GM18505 (cell line): Measurements from ENCODE around the gene IQGAP2.

Experiments used
- ATAC-seq: cut with Tn5 transposase; IDR thresholded peaks from one replicate; pipeline ENCODE4 v1.9.1; 2021; ENCODE audit not compliant: unreplicated experiment
- POLR2A ChIP-seq: IDR thresholded peaks from 4 replicates; pipeline ENCODE4 v1.6.1; 2011; ENCODE audit warnings: borderline replicate concordance; ENCODE audit not compliant: insufficient read depth, insufficient read length; ENCODE audit errors: extremely low read depth

Gene IQGAP2

DNA sequence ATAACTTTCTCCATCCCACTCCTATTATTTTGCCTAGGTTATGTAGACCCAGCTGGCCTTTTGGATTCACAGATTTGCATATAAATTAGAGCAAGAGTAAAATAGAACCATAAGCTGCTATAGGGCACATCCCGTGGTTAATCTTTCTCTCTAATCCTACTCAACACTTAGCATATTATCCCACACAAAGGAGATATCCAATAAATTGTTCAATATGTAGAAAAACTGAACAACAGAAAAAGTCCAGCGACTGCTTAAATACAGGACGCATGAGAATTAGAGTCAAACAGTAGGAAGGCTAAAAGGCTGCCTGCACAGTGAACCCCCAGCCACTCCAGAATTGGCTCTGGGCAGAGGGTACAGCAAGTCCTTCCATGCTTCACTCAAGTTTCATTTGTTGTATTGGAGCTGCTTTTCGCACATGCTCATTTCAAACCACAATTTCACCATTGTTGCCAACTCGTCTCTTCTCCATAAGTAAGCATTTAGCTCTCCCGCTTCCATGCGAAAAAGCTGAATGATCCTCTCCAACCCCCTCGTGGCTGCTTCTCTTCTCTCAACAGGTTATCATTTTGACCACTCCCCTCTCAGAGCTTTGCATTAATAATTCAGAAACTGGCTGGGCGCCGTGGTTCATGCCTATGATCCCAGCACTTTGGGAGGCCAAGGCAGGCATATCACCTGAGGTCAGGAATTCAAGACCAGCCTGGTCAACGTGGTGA, 14.1 kb upstream of the IQGAP2 start:
- no peak for ATAC-seq
- TF ChIP-seq POLR2A, result no peak

DNA sequence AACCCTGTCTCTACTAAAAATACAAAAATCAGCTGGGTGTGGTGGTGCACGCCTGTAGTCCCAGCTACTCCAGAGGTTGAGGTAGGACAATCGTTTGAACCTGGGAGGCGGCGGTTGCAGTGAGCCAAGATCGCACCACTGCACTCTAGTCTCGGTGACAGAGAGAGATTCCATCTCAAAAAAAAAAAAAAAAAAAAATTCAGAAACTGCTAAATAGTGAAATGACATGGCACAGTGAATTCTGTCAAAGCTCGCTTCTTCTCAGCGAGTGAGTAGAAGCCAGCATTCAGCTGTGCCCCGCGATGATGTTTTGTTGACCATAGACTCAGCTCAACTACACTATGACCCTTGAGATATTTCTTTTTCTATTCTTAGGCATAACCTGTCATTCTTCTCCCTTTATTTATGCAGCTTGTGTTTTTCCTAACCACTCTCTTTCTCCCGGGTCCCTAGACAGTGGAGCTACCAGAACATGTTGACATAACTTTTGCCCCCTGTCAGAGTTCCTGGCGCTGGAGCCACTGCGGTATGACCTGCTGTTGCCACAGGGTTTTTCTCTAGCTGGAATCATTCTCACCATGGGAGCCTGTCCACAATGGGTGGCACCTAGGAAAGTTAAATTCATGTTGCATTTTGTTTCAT, 13.5 kb upstream of the IQGAP2 start:
- ATAC-seq, result no peak
- TF ChIP-seq POLR2A, result no peak

DNA sequence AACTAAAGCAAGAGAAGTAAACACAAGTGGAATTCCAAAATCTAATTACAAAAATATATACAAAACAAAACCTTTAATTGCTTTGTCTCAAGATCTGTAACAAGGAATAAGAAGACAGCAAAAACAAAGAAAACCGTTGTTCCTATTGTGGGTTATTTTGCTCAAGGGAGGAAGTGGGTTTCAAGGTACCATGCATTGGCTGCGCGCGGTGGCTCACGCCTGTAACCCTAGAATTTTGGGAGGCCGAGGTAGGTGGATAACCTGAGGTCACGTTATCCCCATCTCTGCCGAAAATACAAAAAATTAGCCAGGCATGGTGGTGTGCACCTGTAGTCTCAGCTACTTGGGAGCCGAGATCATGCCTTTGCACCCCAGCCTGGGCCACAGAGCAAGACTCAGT, 12.1 kb upstream of the IQGAP2 start:
- no peak for ATAC-seq
- TF ChIP-seq POLR2A, result no peak

DNA sequence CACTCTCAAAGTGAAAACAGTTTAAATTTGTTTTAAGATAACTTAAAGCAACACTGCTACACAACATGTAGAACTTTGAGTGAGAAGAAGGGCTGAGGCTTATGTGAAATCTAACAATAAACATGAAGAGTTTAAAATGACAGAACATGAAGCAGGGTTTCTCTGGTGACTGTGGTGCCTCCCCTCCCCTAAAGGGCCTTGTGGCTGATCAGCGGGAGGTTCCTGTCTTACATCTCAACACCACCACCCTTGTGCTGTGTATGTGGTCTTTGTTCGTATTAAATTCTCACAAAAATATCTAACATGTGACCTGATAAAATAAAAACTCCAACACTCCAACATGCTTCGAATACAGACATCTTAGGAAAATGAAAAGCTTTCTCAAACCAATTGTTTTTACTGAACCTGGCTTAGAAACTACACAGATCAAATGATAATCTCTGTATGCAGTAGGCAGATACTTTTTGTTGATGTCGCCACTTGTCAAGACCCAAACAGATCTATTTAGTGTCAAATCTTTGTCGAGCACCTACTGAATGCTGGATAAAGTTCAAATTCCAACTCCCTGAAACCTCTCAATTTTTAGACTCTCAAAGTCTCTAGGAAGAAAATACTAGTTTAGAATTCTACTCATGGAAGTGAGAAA, 9.9 kb upstream of the IQGAP2 start:
- no peak for ATAC-seq
- no peak for TF ChIP-seq POLR2A

DNA sequence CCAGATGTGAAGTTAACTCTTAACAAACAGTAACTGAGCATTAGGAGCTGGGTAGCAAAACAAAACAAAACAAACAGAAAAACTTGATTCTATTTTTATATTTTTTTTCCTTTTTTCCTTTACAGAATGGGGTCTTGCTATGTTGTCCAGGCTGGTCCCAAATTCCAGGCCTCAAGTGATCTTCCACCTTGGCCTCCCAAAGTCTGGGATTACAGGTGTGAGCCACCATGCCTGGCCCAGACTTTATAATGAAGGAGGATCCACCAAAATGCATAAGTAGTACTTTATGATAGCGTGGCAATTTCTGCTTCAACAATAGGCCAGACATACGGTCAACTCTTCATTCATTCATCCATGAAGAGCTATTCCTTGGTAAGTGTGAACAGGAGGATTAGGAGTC, 5.9 kb upstream of the IQGAP2 start:
- TF ChIP-seq POLR2A, result no peak
- ATAC-seq, result no peak

DNA sequence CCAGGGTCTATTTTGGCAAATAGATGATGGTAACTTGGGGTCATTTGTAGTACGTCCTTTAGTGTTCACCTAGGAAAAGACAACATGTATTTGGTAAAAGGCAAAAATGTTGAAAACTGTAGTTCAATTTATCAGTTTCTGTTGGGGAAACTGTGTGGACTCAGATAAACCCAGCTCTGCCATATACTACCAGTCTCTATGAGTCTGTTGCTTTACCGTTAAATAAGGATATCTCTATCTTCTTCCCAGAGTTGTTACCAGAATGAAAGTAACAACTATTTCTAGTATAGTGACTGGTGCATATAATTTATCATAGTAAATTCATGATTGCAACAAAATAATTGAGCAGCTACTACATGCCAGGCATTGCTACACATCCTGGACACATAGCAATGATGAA, 3.8 kb upstream of the IQGAP2 start:
- no peak for ATAC-seq
- TF ChIP-seq POLR2A, result no peak

DNA sequence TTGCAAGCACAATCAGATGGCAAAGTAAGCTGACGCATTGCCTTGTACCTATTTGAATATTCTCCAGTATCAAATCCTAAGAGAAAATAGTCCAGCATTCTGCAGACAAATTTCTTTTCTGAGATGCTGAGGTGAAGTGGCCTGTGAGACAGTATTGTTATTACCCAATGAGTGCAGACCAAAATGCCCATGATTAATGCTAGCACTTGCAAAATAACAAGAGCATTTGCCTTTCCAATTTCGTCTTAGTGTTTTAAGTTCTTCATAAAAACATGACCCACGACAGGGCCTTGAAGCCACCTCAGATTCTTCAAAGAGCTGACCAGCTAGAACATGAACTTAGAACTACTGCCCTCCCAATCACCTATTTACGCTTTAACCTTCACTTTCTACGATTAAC, 2.6 kb upstream of the IQGAP2 start:
- TF ChIP-seq POLR2A, result no peak
- ATAC-seq, result no peak

DNA sequence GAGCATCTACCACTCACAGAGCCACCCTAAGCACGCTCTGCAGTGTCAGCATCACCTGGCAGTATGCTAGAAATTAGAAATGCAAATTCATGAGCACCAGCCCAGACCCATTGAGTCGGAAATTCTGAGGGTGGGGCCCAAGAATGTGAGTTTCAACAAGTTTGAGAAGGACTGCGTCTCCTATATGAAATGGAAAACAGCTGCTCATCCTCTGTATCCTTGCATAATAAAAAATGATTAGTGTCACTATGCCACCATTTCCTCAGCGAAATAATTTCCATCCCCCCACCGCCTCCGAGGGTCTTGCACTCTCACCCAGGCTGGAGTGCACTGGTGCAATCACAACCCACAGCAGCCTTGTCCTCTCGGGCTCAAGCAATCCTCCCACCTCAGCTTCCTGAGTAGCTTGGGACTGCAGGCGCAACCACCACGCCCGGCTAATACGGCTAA, 1.3 kb upstream of the IQGAP2 start:
- no peak for ATAC-seq
- peak; percentile 40 for TF ChIP-seq POLR2A

DNA sequence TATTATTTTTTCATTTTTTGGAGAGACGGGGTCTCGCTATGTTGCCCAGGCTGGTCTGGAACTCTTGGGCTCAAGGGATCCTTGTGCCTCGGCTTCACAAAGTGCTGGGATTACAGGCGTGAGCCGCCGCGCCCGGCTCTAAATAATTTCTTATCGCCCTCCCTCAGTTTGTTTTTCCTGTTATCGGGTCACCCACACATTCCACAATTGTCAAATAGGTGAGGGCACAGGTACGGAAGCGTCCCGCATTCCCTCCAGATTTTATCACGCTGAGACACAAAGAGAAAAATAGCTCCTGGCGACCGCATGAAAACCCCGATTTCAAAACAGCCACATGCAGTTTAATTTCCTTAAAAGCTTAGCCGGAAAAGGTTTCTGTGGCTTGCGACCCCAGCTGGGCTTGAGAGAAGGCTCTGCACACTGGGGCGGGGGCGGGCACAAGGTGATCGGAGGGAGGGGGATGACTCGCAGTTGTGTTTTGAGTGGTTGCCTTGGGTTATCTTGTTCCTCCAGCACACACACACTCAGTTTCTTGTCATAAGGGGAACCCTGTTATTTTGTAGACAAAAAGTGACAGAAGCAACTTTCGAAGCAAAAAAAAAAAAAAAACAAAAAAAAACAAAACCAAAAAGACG, 717 bp upstream of the IQGAP2 start:
- peak; percentile 31 for ATAC-seq
- no peak for TF ChIP-seq POLR2A

DNA sequence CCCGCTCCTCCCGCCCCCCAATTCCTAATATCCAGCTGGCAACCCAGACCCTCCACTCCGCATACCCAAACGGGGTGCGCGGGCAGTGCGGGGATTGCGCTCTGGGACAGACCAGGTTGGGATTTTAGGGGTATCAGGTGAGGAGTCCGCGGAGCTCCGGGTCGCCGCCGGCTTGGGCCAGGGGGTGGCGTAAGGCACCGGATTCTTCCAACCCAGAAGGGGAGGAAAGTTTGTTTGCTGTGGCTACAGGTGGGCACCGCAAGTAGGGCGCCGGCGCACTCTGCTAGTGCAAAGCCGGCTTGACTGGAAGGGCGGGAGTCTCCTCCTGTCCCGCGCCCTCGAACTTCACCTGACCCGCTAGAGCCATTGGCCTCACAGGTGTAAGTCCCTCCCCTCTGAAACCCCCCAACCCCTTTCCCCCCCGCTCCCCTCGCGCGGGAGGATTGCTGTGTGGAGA, 709 bp downstream of the IQGAP2 start:
- peak; percentile 19 for ATAC-seq
- TF ChIP-seq POLR2A, result no peak

DNA sequence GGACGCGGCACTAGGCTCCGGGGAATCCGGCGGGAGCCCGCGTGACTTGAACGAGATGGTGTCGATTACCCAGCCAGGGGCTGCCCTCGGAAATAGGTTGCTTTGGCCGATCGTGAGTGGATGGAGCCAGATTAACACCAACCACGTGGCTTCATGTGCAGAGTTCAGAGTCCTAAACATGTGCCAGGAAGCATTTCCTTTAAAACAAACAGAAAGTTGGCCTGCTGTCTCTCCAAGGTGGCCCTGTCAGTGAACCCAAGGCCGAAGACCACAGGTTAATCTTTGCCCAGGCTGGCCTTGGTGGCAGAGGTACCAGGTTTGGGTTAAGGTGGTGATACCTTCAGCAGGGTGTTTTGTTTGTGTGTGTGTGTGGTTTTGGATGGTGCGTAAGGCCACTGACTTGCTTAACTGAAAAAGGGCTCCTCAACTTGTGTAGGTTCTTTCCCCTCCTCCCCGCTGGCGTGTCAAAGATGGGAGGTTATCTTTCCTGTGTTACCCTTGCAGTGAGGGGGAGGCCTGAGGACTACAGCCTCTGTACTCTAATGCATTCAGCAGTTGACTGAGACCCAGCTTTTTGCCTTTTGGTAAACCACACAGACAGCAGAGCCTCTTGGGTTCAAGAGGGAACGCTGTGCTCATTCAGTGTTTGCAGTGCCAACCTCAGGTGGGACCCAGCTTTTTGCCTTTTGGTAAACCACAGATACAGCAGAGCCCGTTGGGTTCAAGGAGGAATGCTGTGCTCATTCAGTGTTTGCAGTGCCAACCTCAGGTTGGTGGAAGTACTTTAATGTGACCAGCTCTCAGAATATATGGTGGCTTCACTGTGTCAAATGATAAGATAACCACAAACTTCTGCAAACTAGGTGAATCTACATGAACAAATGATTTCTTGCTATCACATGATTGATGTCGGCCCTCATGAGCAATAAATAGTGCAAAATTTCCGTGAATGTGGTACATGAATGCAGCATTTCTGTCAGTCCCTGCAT, 1.4 kb downstream of the IQGAP2 start:
- ATAC-seq, result peak; percentile 12
- no peak for TF ChIP-seq POLR2A

DNA sequence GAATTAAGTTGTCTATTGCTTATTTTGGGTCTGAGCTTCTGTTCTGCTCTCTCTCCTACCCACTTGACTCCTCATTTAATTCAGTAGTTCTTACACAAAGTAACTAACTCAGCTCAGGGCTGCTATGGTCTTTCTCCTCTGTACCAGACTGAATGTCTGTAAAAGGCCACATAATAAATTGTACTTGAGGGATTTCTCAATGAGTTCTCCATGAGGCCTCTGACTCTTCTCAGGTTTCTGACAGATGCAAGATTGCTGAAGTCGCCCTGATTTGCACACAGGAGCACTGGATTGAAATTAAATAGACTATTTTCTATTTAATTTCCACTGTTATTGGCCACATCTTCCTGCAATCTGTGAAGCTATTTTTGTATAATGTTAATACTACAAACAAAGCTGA, 2.9 kb downstream of the IQGAP2 start:
- no peak for ATAC-seq
- no peak for TF ChIP-seq POLR2A
